ENCODE measurements around the gene CREB5. TPM values are rescaled to one million over a fixed set of nuclear protein-coding genes. Genes with fewer than 3 reads are reported as not detected.

Gene CREB5
- total RNA-seq, 1 experiment from 2014 or later: 1.3 TPM

DNA sequence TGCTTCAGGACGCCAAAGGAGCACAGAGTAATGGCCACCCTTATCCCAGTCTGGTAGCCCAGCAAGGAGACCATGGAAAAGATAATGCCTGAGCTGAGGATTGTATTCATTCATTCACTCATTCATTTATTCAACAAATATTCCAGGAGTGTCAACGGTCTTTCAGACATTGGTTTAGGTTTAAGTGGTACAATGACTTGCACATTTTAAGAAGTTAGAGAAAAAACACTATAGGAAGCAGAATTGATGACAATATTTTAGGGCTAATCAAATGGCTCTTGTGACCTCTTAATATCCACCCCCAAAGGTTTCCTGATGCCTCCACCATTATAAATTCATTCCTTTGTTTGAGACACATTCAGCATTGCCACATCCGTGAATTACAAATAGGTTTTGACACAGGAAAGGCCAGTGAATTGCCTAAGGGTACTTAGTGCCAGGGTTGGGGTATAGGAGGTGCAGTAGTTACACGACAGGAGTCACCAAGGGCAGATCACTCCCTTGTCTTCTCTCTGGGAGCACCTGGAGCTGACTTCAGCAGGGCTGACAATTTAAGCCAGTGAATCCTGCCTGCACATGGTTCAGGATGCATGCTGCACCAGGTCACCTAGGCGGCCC, 269.5 kb downstream of the CREB5 start:
- H3K27ac Mint-ChIP-seq: no peak overlapping the region
- H3K9me3 Mint-ChIP-seq: no peaks in the 10 kb centered on the region
- CTCF ChIA-PET: interaction anchor here (0.7 kb wide), 1 partner anchor 509 kb away, joined by 4 read pairs; no protein-coding TSS in a partner anchor
- peaks cover 17% of the 10 kb centered on the region for H3K4me1 Mint-ChIP-seq
- peaks cover 6% of the 10 kb centered on the region for H3K27me3 Mint-ChIP-seq (ENCODE audit: low read depth)
- no peak for ATAC-seq
- TF ChIP-seq GRHL2 (CRISPR knock-in tag; IDR thresholded peaks at IDR 0.05; ENCODE audit: insufficient replicate concordance, severe bottlenecking): no peak
- no peak for TF ChIP-seq PRRX2 (CRISPR knock-in tag; IDR thresholded peaks at IDR 0.05)
- no peak for TF ChIP-seq NFE2L1 (CRISPR knock-in tag; IDR thresholded peaks at IDR 0.05)
- no peak overlapping the region for H3K4me3 Mint-ChIP-seq
- H3K36me3 Mint-ChIP-seq: no peaks in the 10 kb centered on the region
- DNase-seq (ENCODE audit: low spot score): no peak
- POLR2A ChIA-PET: no interaction called here

DNA sequence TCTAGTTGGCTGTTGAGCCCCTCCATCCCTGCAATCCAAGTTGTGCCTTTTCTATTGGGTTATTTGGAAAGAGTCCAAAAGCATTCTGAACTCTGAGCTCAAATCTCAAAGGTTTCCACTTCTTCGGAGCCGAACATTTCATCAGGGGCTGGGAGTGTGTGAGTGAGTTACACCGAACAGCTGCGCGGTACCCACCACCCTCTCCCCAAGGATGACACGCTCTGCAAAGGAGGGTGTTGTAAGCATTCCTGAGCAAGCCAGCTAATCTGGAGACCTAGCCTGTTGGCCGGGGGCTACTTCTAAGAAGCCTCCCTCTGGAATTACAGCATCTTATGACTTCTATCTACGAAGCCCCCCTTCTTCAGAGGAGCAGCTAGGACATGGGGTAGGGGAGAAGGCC, 270.5 kb downstream of the CREB5 start:
- Mint-ChIP-seq H3K27me3 (ENCODE audit: low read depth) (peaks cover 6% of the 10 kb centered on the region), H3K4me1 (peaks cover 16% of the 10 kb centered on the region), H3K36me3 (no peaks in the 10 kb centered on the region), H3K27ac (no peak overlapping the region), H3K9me3 (no peaks in the 10 kb centered on the region), H3K4me3 (no peak overlapping the region)
- DNase-seq (ENCODE audit: low spot score) (no peak), ATAC-seq (no peak)
- CTCF ChIA-PET: interaction anchor here (0.5 kb wide), 1 partner anchor 272 kb away, joined by 3 read pairs; no protein-coding TSS in a partner anchor
- POLR2A ChIA-PET: no interaction called here
- TF ChIP-seq TP53 (CRISPR knock-in tag; IDR thresholded peaks at IDR 0.05) (no peak), FOXK1 (CRISPR knock-in tag; IDR thresholded peaks at IDR 0.05) (no peak), FOXJ3 (CRISPR knock-in tag; IDR thresholded peaks at IDR 0.05; ENCODE audit: borderline replicate concordance) (no peak), ATF1 (CRISPR knock-in tag; IDR thresholded peaks at IDR 0.05) (no peak), PRRX2 (CRISPR knock-in tag; IDR thresholded peaks at IDR 0.05) (no peak), ZNF396 (CRISPR knock-in tag; IDR thresholded peaks at IDR 0.05; ENCODE audit: borderline replicate concordance) (no peak), HMGA2 (CRISPR knock-in tag; IDR thresholded peaks at IDR 0.05) (no peak), MYBL2 (CRISPR knock-in tag; IDR thresholded peaks at IDR 0.05) (no peak), SP1 (CRISPR knock-in tag; conservative IDR thresholded peaks at IDR 0.05) (no peak), ZNF423 (CRISPR knock-in tag; IDR thresholded peaks at IDR 0.05) (no peak), ZNF232 (CRISPR knock-in tag; IDR thresholded peaks at IDR 0.05) (no peak), ESRRA (CRISPR knock-in tag; IDR thresholded peaks at IDR 0.05; ENCODE audit: borderline replicate concordance) (no peak)
- TF ChIP-seq, protein P1, sequence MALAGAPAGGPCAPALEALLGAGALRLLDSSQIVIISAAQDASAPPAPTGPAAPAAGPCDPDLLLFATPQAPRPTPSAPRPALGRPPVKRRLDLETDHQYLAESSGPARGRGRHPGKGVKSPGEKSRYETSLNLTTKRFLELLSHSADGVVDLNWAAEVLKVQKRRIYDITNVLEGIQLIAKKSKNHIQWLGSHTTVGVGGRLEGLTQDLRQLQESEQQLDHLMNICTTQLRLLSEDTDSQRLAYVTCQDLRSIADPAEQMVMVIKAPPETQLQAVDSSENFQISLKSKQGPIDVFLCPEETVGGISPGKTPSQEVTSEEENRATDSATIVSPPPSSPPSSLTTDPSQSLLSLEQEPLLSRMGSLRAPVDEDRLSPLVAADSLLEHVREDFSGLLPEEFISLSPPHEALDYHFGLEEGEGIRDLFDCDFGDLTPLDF (CRISPR knock-in tag; IDR thresholded peaks at IDR 0.05): no peak
- TF ChIP-seq, protein P2, sequence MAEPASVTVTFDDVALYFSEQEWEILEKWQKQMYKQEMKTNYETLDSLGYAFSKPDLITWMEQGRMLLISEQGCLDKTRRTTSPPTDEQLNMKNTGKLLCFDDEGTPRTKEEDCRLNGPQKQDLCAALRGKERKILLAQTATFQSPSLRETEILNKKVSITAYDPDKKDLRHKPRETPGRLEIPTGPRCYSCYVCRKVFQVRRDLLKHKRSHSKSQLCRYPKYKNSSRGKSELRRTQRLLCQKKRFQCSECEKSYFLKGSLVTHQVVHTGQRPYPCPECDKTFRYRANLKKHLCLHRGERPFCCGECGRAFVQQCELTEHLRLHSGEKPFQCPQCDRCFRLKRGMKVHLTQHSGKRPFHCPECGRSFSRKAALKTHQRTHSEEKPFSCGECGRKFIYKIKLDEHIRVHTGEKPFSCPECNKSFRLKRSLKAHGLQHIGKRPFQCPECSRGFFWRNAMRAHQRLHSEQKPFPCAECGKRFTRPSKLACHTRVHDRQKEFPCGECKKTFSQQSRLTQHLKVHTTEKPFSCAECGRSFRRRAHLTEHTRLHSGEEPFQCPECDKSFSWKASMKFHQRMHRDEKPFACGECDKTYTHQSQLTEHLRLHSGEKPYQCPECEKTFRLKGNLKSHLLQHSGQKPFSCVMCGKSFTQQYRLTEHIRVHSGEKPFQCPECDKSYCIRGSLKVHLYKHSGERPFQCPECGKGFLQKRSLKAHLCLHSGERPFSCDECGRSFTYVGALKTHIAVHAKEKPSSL (CRISPR knock-in tag; conservative IDR thresholded peaks at IDR 0.05): no peak
- TF ChIP-seq, protein P3, sequence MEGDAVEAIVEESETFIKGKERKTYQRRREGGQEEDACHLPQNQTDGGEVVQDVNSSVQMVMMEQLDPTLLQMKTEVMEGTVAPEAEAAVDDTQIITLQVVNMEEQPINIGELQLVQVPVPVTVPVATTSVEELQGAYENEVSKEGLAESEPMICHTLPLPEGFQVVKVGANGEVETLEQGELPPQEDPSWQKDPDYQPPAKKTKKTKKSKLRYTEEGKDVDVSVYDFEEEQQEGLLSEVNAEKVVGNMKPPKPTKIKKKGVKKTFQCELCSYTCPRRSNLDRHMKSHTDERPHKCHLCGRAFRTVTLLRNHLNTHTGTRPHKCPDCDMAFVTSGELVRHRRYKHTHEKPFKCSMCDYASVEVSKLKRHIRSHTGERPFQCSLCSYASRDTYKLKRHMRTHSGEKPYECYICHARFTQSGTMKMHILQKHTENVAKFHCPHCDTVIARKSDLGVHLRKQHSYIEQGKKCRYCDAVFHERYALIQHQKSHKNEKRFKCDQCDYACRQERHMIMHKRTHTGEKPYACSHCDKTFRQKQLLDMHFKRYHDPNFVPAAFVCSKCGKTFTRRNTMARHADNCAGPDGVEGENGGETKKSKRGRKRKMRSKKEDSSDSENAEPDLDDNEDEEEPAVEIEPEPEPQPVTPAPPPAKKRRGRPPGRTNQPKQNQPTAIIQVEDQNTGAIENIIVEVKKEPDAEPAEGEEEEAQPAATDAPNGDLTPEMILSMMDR (IDR thresholded peaks at IDR 0.05): no peak
- TF ChIP-seq, protein P4, sequence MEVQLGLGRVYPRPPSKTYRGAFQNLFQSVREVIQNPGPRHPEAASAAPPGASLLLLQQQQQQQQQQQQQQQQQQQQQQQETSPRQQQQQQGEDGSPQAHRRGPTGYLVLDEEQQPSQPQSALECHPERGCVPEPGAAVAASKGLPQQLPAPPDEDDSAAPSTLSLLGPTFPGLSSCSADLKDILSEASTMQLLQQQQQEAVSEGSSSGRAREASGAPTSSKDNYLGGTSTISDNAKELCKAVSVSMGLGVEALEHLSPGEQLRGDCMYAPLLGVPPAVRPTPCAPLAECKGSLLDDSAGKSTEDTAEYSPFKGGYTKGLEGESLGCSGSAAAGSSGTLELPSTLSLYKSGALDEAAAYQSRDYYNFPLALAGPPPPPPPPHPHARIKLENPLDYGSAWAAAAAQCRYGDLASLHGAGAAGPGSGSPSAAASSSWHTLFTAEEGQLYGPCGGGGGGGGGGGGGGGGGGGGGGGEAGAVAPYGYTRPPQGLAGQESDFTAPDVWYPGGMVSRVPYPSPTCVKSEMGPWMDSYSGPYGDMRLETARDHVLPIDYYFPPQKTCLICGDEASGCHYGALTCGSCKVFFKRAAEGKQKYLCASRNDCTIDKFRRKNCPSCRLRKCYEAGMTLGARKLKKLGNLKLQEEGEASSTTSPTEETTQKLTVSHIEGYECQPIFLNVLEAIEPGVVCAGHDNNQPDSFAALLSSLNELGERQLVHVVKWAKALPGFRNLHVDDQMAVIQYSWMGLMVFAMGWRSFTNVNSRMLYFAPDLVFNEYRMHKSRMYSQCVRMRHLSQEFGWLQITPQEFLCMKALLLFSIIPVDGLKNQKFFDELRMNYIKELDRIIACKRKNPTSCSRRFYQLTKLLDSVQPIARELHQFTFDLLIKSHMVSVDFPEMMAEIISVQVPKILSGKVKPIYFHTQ (CRISPR knock-in tag; IDR thresholded peaks at IDR 0.05): no peak
